ENCODE measurements around the gene GP5.

GP5 gene

DNA sequence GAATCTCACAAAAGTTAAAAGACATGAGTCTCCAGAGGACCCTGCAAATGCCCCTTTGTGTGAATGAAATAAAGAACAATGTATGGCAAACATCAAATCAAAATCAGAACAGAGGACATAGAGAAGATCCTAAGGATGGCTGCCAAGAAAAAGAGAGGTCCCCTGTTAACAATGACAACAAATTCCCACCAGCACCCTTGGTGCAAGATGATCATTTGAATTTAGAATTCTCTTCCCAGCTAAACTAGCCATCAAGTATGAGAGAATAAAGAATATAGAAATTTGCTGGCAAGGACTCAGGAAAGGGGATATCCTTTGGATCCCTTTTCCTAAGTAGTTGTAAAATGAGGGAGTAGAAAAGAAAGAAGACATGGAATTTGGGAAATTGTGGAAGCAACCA is 8.2 kb downstream of the GP5 start:
- Histone ChIP-seq H3K4me1 (ENCODE audit: low read length) (peaks cover 6% of the 10 kb centered on the region; the same call in 1 of the 2 replicates), H3K36me3 (replicated peaks; ENCODE audit: low read depth, low read length) (no peaks in the 10 kb centered on the region), H3K27ac (ENCODE audit: low read length) (no peak overlapping the region), H3K9me3 (ENCODE audit: insufficient read depth, low read length) (no peaks in the 10 kb centered on the region), H3K9ac (ENCODE audit: low read length) (no peak overlapping the region), H4K20me1 (ENCODE audit: insufficient read depth, low read length) (no peaks in the 10 kb centered on the region), H3K4me2 (ENCODE audit: low read length) (no peak overlapping the region), H3K4me3 (ENCODE audit: low read length) (no peak overlapping the region), H3K79me2 (ENCODE audit: low read length) (no peaks in the 10 kb centered on the region), H2AFZ (ENCODE audit: low read depth, low read length) (no peak overlapping the region), H3K27me3 (ENCODE audit: low read depth, low read length) (peaks cover 11% of the 10 kb centered on the region; the same call in 1 of the 2 replicates)
- TF ChIP-seq EZH2phosphoT487 (IDR thresholded peaks at IDR 0.05; ENCODE audit: low read depth), result no peak
- TF ChIP-seq, protein P1, sequence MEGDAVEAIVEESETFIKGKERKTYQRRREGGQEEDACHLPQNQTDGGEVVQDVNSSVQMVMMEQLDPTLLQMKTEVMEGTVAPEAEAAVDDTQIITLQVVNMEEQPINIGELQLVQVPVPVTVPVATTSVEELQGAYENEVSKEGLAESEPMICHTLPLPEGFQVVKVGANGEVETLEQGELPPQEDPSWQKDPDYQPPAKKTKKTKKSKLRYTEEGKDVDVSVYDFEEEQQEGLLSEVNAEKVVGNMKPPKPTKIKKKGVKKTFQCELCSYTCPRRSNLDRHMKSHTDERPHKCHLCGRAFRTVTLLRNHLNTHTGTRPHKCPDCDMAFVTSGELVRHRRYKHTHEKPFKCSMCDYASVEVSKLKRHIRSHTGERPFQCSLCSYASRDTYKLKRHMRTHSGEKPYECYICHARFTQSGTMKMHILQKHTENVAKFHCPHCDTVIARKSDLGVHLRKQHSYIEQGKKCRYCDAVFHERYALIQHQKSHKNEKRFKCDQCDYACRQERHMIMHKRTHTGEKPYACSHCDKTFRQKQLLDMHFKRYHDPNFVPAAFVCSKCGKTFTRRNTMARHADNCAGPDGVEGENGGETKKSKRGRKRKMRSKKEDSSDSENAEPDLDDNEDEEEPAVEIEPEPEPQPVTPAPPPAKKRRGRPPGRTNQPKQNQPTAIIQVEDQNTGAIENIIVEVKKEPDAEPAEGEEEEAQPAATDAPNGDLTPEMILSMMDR (IDR thresholded peaks at IDR 0.05; ENCODE audit: low read depth, low read length), result no peak

DNA sequence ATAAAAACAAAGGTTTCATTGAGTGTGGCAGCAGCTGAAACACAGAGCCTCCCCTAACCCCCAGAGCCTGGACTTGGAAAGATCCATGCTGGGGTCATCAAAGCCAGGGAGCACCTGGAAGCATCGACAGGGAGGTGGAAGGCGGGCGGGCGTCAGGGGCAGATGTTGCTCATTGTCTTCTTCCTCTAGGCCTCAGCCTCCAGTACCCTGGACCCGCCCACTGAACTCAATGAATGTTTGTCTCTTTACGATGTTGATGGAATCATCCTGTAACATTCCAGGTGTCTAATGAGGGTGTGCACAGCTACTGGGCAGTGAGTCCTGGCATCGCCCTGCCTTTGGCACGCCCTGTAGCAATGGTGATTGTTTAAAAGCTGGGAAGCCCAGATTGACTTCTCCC is 9.8 kb downstream of the GP5 start:
- no peak overlapping the region for H3K4me3 ChIP-seq (ENCODE audit: low read length)
- no peak overlapping the region for H3K9ac ChIP-seq (ENCODE audit: low read length)
- H2AFZ ChIP-seq (ENCODE audit: low read depth, low read length), result no peak overlapping the region
- H3K4me2 ChIP-seq (ENCODE audit: low read length), result no peak overlapping the region
- H3K36me3 ChIP-seq (replicated peaks; ENCODE audit: low read depth, low read length), result no peaks in the 10 kb centered on the region
- peaks cover 17% of the 10 kb centered on the region; the same call in 1 of the 2 replicates for H3K27me3 ChIP-seq (ENCODE audit: low read depth, low read length)
- H3K9me3 ChIP-seq (ENCODE audit: insufficient read depth, low read length), result no peaks in the 10 kb centered on the region
- no peaks in the 10 kb centered on the region for H3K4me1 ChIP-seq (ENCODE audit: low read length)
- H3K27ac ChIP-seq (ENCODE audit: low read length), result no peak overlapping the region
- TF ChIP-seq, protein P1 (IDR thresholded peaks at IDR 0.05; ENCODE audit: low read depth, low read length), result no peak
- TF ChIP-seq EZH2phosphoT487 (IDR thresholded peaks at IDR 0.05; ENCODE audit: low read depth), result no peak
- H4K20me1 ChIP-seq (ENCODE audit: insufficient read depth, low read length), result no peaks in the 10 kb centered on the region
- H3K79me2 ChIP-seq (ENCODE audit: low read length), result no peaks in the 10 kb centered on the region

- Histone ChIP-seq H3K9ac (ENCODE audit: low read length) (no peak overlapping the region), H3K36me3 (replicated peaks; ENCODE audit: low read depth, low read length) (no peaks in the 10 kb centered on the region), H3K27me3 (ENCODE audit: low read depth, low read length) (peaks cover 21% of the 10 kb centered on the region), H3K4me3 (ENCODE audit: low read length) (no peak overlapping the region), H3K9me3 (ENCODE audit: insufficient read depth, low read length) (no peaks in the 10 kb centered on the region), H3K79me2 (ENCODE audit: low read length) (no peaks in the 10 kb centered on the region), H3K27ac (ENCODE audit: low read length) (no peak overlapping the region), H3K4me1 (ENCODE audit: low read length) (no peaks in the 10 kb centered on the region), H3K4me2 (ENCODE audit: low read length) (no peak overlapping the region), H4K20me1 (ENCODE audit: insufficient read depth, low read length) (no peaks in the 10 kb centered on the region), H2AFZ (ENCODE audit: low read depth, low read length) (no peak overlapping the region)
- TF ChIP-seq EZH2phosphoT487 (IDR thresholded peaks at IDR 0.05; ENCODE audit: low read depth), result no peak
- TF ChIP-seq, protein P1 (IDR thresholded peaks at IDR 0.05; ENCODE audit: low read depth, low read length), result no peak
Observed at GRCh38 chr3:194387926-194388418, 11.1 kb downstream of the GP5 start.

DNA sequence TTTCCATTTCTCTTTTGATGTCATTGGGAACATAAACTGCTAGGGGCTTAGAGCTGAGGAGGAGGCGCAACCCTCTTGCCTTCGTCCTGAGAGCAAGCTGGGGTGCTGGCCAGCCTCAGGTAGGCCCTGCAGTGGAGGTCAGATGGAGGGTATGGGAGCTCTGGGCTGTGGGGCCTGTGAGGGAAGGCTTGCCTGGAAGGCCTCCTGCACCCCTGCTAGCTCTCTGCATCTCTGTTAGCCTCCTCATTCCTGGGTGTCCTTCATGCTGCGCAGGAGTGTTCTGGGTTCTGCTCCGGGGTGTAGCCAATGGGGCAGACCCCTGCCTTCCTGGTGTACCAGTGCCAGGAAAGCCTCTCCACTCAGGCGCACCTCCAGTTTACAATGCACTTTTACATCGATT is 11.8 kb downstream of the GP5 start:
- H3K4me1 ChIP-seq (ENCODE audit: low read length), result no peaks in the 10 kb centered on the region
- TF ChIP-seq EZH2phosphoT487 (IDR thresholded peaks at IDR 0.05; ENCODE audit: low read depth), result no peak
- no peak overlapping the region for H3K9ac ChIP-seq (ENCODE audit: low read length)
- H3K27ac ChIP-seq (ENCODE audit: low read length), result no peak overlapping the region
- no peak overlapping the region for H3K4me2 ChIP-seq (ENCODE audit: low read length)
- H3K36me3 ChIP-seq (replicated peaks; ENCODE audit: low read depth, low read length), result no peaks in the 10 kb centered on the region
- H3K9me3 ChIP-seq (ENCODE audit: insufficient read depth, low read length), result no peaks in the 10 kb centered on the region
- H4K20me1 ChIP-seq (ENCODE audit: insufficient read depth, low read length), result no peaks in the 10 kb centered on the region
- H3K79me2 ChIP-seq (ENCODE audit: low read length), result no peaks in the 10 kb centered on the region
- no peak overlapping the region for H2AFZ ChIP-seq (ENCODE audit: low read depth, low read length)
- H3K4me3 ChIP-seq (ENCODE audit: low read length), result no peak overlapping the region
- H3K27me3 ChIP-seq (ENCODE audit: low read depth, low read length), result peaks cover 21% of the 10 kb centered on the region
